RWPE2 (cell line): ENCODE results near the gene HMX1.
A peak's percentile ranks its signal among the peaks of the same experiment; 100 is the strongest.

Experiments
- ATAC-seq: fragments of 200-7000 bp; cut with Tn5 transposase; 3 replicates; pipeline ENCODE4 v1.9.1; 2021; ENCODE audit warnings: low read depth
- DNase-seq: peaks from one replicate; pipeline ENCODE4 v3.0.0-alpha.2; 2020; ENCODE audit warnings: low spot score
- H3K27ac ChIP-seq: fragments of 450-650 bp; 2 replicates; pipeline ENCODE4 v1.5.1; 2017; ENCODE audit warnings: mild to moderate bottlenecking; ENCODE audit not compliant: poor library complexity, severe bottlenecking
- H3K27me3 ChIP-seq: fragments of 250-450 bp; sonication (Bioruptor Pico); 2 replicates; pipeline ENCODE4 v1.5.1; 2021; ENCODE audit warnings: mild to moderate bottlenecking, moderate library complexity; ENCODE audit not compliant: insufficient read depth, poor library complexity, severe bottlenecking
- H3K36me3 ChIP-seq: fragments of 250-450 bp; sonication (Bioruptor Pico); 2 replicates; pipeline ENCODE4 v1.5.1; 2020; ENCODE audit warnings: low read depth, mild to moderate bottlenecking, moderate library complexity
- H3K4me1 ChIP-seq: fragments of 250-450 bp; sonication (Bioruptor Pico); 2 replicates; pipeline ENCODE4 v1.5.1; 2021; ENCODE audit warnings: mild to moderate bottlenecking, moderate library complexity; ENCODE audit not compliant: insufficient read depth, poor library complexity, severe bottlenecking
- H3K4me3 ChIP-seq: fragments of 250-450 bp; sonication (Bioruptor Pico); 2 replicates; pipeline ENCODE4 v1.5.1; 2021; ENCODE audit warnings: mild to moderate bottlenecking, moderate library complexity; ENCODE audit not compliant: severe bottlenecking
- H3K9me3 ChIP-seq: fragments of 250-450 bp; sonication (Bioruptor Pico); 2 replicates; pipeline ENCODE4 v1.5.1; 2021; ENCODE audit warnings: mild to moderate bottlenecking, moderate library complexity; ENCODE audit not compliant: severe bottlenecking
- CTCF ChIP-seq: fragments of 450-650 bp; IDR thresholded peaks from one replicate; pipeline ENCODE4 v1.5.1; 2017; ENCODE audit warnings: mild to moderate bottlenecking, moderate library complexity; ENCODE audit not compliant: poor library complexity, severe bottlenecking

HMX1 gene

GRCh38 chr4:8917868-8918783 lies 46.5 kb upstream of the HMX1 start:
- ATAC-seq: peak; percentile 84
- no peaks in the 10 kb centered on the region for H3K36me3 ChIP-seq
- no peak overlapping the region for H3K4me3 ChIP-seq
- DNase-seq: no peak
- peak; percentile 86 for TF ChIP-seq CTCF
- no peak overlapping the region for H3K27ac ChIP-seq
- no peaks in the 10 kb centered on the region for H3K4me1 ChIP-seq
- no peaks in the 10 kb centered on the region for H3K27me3 ChIP-seq
- H3K9me3 ChIP-seq: peaks cover 1% of the 10 kb centered on the region

DNA sequence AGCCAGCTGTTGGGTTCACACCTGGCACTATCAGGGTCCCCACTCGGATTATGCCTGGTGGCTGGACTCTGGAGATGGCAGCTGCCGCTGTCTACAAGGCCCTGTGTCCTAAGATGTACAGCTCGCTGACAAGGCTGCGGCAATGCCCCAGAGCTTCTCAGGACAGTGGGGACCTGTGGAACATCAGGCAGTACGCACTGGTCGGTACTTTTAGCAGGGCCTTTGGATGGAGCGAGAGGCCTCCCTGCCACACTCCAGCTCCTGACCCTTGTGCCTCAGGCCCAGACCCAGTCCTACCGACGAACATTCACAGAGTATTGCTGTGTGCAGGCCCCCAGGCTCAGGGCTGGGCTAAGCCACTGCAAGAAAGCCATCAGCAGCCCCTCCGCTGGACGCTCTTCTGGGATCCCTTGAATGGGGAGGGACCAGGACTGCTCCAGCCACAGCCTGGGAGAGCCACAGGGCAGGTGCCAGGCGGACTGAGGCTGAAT lies 45.7 kb upstream of the HMX1 start:
- H3K9me3 ChIP-seq: no peaks in the 10 kb centered on the region
- ATAC-seq (peak; percentile 22), DNase-seq (no peak)
- no peak for TF ChIP-seq CTCF
- no peak overlapping the region for H3K27ac ChIP-seq
- H3K4me1 ChIP-seq: no peaks in the 10 kb centered on the region
- no peaks in the 10 kb centered on the region for H3K27me3 ChIP-seq
- no peak overlapping the region for H3K4me3 ChIP-seq
- H3K36me3 ChIP-seq: no peaks in the 10 kb centered on the region

- Histone ChIP-seq H3K4me3 (no peak overlapping the region), H3K4me1 (no peaks in the 10 kb centered on the region), H3K36me3 (no peaks in the 10 kb centered on the region), H3K27ac (no peak overlapping the region), H3K9me3 (no peaks in the 10 kb centered on the region), H3K27me3 (no peaks in the 10 kb centered on the region)
- DNase-seq: no peak
- ATAC-seq: no peak
- TF ChIP-seq CTCF: no peak
Observed at GRCh38 chr4:8916906-8917305, 45.3 kb upstream of the HMX1 start.

GRCh38 chr4:8916351-8916885 lies 44.8 kb upstream of the HMX1 start:
- H3K4me1 ChIP-seq: no peaks in the 10 kb centered on the region
- H3K36me3 ChIP-seq: no peaks in the 10 kb centered on the region
- H3K27me3 ChIP-seq: no peaks in the 10 kb centered on the region
- ATAC-seq (no peak), DNase-seq (no peak)
- H3K9me3 ChIP-seq: no peaks in the 10 kb centered on the region
- H3K27ac ChIP-seq: no peak overlapping the region
- TF ChIP-seq CTCF: no peak
- no peak overlapping the region for H3K4me3 ChIP-seq
